ENCODE data around the gene GBX2.

The GBX2 gene

GRCh38 chr2:236168110-236169080, at the start of gene GBX2:
Gene GBX2 (minus strand): TSS chr2:236168386. CDS start chr2:236167971, 415 bp downstream.
- peak in 9 of 58 donors; percentile 5 to 48 (median 17) for DNase-seq

- no peak for DNase-seq
These were observed 49.7 kb upstream of the GBX2 start for GRCh38 chr2:236217926-236218325.

GRCh38 chr2:236216711-236217110, 48.5 kb upstream of the GBX2 start:
- no peak for DNase-seq

GRCh38 chr2:236215761-236216333, 47.7 kb upstream of the GBX2 start:
- DNase-seq: no peak

GRCh38 chr2:236215196-236215595, 47.0 kb upstream of the GBX2 start:
- no peak for DNase-seq

- no peak for DNase-seq
These were observed 46.3 kb upstream of the GBX2 start for GRCh38 chr2:236214376-236214995.

GRCh38 chr2:236211296-236211695, 43.1 kb upstream of the GBX2 start:
- no peak for DNase-seq

- DNase-seq: no peak
These were observed 42.4 kb upstream of the GBX2 start for GRCh38 chr2:236210536-236210935.

GRCh38 chr2:236209996-236210395, 41.8 kb upstream of the GBX2 start:
- DNase-seq: no peak

- DNase-seq: no peak
These were observed 41.3 kb upstream of the GBX2 start for GRCh38 chr2:236209535-236209934.

- DNase-seq: peak in 1 of 58 donors; percentile 36
These were observed 40.1 kb upstream of the GBX2 start for GRCh38 chr2:236208019-236208926.

GRCh38 chr2:236207472-236207871, 39.3 kb upstream of the GBX2 start:
- DNase-seq: no peak

- DNase-seq: no peak
These were observed 37.9 kb upstream of the GBX2 start for GRCh38 chr2:236205867-236206645.

- no peak for DNase-seq
These were observed 36.8 kb upstream of the GBX2 start for GRCh38 chr2:236204953-236205352.

- no peak for DNase-seq
These were observed 32.2 kb upstream of the GBX2 start for GRCh38 chr2:236200378-236200777.

- DNase-seq: no peak
These were observed 28.2 kb upstream of the GBX2 start for GRCh38 chr2:236196366-236196765.

GRCh38 chr2:236195726-236196125, 27.5 kb upstream of the GBX2 start:
- no peak for DNase-seq

GRCh38 chr2:236194786-236195185, 26.6 kb upstream of the GBX2 start:
- no peak for DNase-seq

GRCh38 chr2:236193026-236193425, 24.8 kb upstream of the GBX2 start:
- no peak for DNase-seq

GRCh38 chr2:236190674-236191073, 22.5 kb upstream of the GBX2 start:
- DNase-seq: no peak

Data from anterior cingulate cortex (tissue), 58 donors.